ENCODE measurements around the gene KIF21B. TPM values are rescaled to one million over a fixed set of nuclear protein-coding genes. Genes with fewer than 3 reads are reported as not detected.

Gene KIF21B
- total and polyA plus RNA-seq, 2 of the 8 experiments (the other 6 are each of a cell fraction or from before 2014, with no cell fraction given) = 10.8 to 26.5 TPM

DNA sequence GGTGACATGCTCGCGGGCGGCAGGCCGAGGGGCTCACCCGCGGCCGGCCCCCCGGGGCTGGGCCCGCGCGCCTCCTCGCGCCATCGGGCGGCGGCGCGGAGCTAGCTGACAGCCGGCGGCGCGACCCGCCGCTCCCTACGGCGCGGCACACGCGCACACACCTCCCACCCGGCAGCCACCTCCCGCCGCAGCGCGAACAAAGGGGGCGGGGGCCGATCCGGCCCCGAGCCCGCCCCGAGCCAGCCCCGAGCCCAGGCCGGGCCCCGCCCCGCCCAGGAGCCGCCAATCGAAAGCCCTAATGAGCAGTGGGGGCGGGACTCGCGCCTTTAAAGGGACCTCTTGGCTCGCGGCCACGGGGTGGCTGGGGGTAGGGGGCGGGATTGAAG, at the start of gene KIF21B (continued):
- TF ChIP-seq MAX (IDR thresholded peaks at IDR 0.05) (peak; percentile 51; the same call in 1 of the 2 replicates), RBBP5 (IDR thresholded peaks at IDR 0.05; ENCODE audit: borderline replicate concordance, low read depth, low read length) (0 out of 2 replicates have a peak, but pooled peaks have one; percentile 56), CREB1 (IDR thresholded peaks at IDR 0.05) (peak; percentile 15; the same call in 1 of the 2 replicates), GABPA (IDR thresholded peaks at IDR 0.05; ENCODE audit: borderline replicate concordance, insufficient read depth, low read length) (no peak), MAFK (IDR thresholded peaks at IDR 0.05; ENCODE audit: low read depth, low read length) (no peak)
- TF ChIP-seq, protein P1, sequence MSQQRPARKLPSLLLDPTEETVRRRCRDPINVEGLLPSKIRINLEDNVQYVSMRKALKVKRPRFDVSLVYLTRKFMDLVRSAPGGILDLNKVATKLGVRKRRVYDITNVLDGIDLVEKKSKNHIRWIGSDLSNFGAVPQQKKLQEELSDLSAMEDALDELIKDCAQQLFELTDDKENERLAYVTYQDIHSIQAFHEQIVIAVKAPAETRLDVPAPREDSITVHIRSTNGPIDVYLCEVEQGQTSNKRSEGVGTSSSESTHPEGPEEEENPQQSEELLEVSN (IDR thresholded peaks at IDR 0.05) = no peak
